NCI-H187 (cell line): ENCODE measurements around the gene CMTM3.
"Not testable (repeated sequence)": the region's sequence is repeated elsewhere in the genome, so short reads cannot be mapped to it uniquely, and the experiment has no call there.

ENCODE experiments used
- DNase-seq, 2 experiments: peaks; one replicate each; lab custom pipeline; 2025; lab: John Stamatoyannopoulos, UW

Gene CMTM3

DNA sequence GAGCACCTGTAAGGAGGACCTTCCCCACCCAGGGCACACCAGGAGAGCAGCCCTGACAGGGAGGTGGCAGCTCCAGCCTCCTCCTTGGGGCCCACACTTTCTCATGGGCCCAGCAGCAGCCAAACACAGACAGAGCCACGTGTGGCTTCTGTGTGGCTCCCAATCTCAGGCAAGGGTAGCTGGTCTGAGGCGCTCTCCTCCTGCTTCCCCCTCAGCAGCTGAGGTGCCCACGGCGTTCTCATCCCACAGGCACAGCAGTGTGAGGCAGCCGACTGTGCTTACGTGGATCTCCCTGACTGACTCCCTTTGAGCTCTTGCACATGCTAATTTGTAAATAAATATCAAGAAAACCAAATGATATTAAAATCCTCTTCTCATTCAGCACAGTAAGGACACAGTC is 30.9 kb downstream of the CMTM3 start:
- no peak for DNase-seq

DNA sequence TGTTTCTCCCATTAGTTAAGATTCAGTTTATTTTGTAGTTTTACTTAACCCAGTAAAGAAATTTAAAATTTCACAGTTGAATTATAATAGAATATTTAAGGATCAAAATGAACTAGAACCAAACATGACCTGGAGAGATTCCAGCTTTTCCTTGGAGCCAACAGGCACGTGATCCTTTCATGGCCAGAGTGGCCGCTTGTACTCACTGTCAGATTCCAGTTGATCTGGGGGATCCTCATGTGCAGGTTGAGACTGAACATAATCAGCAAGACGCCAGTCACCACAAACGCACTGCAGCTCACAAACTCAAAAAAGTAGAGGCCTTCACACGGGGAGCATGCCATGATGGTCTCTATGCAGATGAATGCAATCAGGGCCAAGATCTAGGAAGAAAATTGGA is 31.7 kb downstream of the CMTM3 start:
- no peak for DNase-seq

DNA sequence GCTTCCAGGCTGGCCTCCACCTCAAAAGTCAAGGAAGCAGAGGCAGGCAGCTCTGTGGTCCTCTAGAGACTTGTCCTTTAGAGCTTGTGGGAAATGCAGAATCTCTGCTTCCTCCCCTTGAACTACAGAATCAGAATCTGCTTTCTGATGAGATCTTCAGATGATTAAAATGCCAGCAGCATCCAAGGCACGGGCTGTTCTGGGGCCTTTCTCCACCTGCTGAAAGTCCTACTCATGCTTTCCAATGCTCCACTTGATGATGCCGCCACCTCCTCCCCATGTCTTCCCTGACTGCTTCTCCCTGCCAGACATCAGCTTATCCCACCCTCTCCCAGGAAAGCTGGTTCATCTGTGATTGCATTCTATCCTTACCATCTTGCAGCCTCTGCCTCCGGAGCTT is 33.3 kb downstream of the CMTM3 start:
- DNase-seq: no peak

DNA sequence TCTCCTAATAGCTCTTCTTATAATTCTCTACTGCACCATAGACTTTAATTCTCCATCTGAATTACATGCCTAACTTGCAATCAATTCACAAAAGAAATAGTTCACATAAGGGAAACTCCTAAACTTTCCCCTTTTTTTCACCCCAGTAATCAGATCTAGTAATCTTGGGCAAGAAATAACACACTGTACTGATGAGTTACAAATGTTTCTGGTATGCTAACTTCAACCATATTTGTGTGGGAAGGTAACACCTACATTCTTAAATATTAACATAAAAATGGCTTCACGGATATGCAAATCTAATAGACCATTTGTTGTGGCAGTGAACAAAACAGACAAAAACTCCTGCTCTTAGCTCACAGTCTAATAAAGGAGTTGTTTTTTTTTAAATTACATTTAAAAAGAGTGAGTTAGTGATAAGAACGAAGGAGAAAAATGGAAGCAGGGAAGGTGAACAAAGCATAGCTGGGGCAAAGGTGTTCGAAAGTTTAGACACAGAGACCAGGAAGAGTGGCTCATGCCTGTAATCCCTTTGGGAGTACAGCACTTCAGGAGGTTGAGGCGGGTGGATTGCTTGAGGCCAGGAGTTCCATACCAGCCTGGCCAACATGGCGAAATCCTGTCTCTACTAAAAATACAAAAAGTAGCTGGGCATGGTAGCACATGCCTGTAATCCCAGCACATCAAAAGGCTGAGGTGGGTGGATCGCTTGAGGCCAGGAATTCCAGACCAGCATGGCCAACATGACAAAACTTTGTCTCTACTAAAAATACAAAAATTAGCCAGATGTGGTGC is 34.8 kb downstream of the CMTM3 start:
- DNase-seq: no peak

DNA sequence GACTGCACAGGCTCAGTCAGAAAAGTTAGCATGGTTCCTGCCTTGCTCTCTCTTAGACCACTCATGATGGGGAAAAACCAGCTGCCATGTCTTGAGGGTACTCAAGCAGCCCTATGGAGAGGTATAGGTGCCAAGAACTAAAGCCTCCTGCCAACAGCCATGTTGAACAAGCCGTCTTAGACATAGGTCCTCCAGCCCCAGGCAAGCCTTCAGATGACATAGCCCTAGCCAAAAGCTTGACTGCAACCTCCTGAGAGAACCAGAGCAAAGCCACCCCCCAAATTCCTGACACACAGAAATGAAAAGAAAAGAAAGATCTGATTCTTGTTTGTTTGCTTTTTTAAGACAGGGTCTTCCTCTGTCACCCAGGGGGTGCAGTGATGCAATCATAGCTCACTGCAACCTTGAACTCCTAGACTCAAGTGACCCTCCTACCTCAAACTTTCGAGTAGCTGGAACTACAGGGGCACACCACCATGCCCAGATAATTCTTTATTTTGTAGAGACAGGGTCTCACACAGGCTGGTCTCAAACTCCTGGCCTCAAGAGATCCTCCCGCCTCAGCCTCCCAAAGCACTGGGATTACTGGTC is 36.3 kb downstream of the CMTM3 start:
- no peak for DNase-seq

DNA sequence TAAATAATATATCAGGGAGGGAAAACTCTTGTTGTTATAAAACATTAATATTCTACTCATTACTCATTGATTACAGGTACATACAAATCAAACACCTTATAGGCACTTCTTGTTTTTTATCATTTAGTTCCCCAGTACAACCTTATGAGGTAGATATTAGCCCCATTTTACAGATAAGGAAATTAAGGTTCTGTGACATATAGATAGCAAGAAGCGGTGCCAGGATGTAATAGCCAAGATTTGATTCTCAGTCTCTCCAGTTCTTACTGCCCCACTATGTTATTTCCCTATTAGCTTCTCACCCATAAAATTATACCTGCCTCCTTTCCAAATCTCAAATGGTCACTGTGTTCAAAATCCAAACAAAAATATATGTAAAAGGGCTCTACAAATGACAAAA is 36.9 kb downstream of the CMTM3 start:
- DNase-seq: no peak

DNA sequence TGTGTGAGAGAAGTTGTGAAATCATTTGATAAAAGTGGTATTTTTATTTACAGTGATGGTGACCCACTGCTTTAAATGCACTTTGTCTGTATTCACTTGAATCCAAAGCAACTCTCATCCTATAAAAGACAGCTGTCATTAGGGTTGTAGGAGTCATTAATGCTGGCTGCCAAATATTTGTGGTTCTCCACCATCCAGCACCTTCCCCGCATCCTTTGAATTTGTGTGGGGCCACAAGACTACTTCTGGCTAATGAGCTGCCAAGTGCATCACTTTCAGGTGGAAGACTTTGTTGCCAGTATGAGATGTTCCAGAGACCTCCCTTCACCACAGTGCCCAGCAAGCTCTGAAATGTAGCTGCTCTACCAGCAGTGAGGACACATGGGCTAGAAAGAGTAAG is 43.4 kb downstream of the CMTM3 start:
- DNase-seq: no peak

DNA sequence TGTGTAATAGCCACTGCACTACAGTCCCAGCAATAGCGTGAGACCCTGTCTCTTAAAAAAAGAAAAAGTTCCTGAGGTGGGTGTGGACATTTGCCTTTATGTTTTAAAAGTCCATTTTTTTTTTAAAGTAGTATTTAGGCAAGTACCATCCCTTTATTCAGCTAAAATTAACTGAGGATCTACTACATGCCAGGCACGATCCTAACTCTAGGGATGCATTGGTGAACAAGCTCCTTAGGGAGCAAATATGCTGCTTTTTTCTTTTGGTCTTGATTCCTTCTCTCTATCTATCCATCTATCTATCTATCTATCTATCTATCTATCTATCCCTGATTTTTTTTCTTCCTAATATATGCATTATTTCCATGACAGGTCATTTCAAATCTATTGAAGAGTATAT is 44.7 kb downstream of the CMTM3 start:
- DNase-seq: no peak

DNA sequence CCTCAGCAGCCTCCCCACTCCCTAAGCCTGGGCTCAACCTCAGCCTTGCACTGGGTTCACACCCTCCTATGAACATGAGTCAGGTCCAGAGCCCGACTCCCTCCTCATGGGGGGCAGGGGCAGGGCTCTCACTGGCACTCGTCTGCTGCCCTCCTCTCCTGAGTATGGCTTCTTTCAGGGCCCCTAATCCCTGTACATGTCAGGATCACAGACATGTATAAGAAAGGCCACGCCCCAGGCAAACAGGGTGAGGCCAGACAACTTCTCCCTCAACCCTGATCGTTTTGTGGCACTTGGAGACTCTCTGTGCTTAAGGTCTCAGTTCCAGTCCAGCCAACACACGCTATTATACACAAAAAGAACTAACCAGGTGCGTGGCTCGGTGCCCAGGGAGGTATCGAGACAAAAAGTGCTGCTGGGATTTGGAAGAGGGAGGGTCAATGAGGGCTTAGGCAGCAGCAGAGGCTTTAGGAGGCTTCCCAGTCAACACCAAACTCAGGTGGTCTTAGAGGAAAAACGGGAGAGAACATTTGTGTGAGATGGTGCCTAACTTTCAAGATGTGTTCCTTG is 45.2 kb downstream of the CMTM3 start:
- no peak for DNase-seq

DNA sequence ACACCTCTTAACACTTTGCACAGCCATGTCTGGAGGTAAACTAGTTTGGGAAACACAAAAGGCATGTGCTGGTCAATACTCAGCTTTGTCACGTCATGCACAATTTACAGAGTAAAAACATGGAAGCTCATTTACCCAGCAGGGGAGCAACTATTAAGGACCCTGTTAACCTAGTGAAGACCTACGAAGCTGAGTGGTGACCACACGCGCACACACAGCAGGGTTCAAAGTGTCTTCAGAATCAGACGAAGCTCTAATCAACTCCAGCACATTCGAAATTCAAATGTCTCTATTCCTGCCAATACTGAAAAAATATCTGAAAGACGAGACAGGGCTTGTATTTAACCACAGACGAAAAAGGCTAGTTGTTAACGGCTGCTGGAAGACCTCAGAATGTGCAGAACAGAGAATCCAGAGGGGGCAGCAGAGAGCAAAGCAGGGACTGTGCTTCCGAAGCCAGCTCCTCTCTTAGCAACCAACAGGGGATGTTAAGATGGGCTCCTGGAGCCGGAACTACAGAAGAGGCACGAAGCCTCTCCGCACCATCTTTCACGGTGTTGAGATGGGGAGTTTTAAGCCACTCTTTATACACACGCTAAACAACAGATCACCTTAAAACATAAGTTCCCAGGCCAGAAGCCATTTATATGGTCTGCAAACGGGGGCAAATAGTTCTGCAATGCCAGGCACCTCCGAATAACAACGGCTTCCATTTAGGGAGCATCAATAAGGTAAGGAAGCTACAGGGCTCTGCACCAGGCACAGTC is 46.4 kb downstream of the CMTM3 start:
- DNase-seq: peak; percentile 48 to 54

DNA sequence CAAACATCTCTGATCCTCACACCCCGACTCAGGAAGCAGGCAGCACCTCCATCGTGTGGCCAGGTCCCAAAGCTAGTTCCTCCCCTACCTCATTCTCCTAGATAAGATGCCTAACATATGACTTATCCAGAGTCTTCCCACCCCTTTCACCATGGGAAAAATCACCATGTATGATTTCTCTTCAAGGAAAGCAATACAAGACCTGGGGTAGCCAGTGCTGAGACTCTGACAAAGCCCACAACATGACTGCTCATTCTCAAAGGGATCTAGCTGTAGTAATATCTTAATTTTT is 46.9 kb downstream of the CMTM3 start:
- DNase-seq: no peak

DNA sequence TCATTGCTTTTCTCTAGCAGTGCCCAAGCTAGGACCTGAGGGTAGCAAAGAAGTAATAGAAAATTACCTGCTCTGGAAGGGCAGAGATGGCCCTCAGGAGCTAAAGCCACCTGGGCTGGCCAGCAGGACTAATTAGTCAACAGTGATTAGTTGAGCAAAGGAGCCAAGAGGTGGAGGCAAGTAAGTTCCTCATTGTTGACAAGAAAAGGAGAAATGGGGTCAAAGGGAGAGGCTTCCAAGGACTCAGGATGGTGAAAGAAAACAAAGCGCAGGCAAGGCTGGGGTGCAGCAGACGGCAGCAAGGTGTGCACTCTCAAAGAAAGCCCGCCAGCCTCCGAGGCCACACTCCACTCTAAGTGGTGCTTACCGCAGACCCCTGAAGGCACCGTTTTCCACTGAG is 47.5 kb downstream of the CMTM3 start:
- DNase-seq: no peak

DNA sequence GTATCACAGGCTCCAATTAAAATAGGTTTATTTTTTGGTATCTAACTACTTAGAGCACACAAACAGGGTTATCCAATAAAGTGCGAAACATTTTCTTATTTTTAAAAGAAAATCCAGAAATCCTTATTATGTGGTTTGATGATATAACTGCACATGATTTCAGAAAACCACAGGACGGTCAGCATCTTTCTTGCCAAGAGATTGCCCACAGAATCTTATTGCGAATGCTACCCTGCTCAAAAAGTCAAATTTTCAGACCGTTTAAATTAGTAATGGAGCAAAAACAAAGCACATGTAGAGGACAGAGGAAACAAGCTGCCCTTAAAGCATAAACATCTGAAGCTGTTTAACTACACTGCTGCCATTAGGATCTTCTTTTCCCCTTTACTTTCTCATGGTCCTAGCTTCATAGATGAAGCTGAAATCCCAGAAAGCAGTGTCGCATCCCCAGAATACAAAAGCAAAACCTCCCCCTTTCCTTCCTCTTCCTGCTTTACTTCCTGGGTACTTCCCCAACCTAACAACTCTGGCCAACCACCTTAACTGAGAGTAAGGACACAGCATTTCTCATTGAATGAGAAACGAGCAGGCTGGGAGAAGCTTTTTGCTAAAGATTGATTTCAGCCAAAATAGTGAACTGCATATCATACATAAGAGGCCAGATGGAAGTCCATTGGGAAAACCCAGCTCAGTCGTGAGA is 48.3 kb downstream of the CMTM3 start:
- no peak for DNase-seq

DNA sequence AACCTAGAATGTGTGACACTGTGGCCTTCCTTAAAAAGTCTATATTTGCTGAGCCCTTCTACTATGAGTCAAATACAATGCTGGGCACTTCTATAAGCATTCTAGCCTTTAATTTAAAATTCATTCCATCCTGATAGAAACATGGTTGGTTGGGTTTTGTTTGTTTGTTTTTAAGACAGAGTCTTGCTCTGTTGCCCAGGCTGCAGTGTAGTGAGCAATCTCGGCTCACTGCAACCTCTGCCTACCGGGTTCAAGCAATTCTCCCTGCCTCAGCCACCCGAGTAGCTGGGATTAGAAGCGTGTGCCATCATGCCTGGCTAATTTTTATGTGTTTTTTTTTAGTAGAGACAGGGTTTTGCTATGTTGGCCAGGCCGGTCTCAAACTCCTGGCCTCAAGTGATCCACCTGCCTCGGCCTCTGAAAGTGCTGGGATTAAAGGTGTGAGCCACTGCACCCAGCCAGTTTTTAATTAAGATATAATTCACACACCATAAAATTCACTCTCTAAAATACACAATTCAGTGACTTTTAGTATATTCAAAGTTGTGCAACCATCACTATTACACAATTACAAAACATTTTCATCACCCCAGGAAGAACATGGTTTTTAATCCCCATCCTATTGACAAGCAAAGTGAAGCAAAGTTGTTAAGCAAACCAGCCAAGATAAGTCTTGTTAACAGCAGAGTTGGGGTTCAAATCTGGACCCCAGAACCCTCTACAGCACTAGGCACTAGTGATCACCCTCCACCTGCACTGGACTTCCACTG is 49.3 kb downstream of the CMTM3 start:
- DNase-seq: no peak

DNA sequence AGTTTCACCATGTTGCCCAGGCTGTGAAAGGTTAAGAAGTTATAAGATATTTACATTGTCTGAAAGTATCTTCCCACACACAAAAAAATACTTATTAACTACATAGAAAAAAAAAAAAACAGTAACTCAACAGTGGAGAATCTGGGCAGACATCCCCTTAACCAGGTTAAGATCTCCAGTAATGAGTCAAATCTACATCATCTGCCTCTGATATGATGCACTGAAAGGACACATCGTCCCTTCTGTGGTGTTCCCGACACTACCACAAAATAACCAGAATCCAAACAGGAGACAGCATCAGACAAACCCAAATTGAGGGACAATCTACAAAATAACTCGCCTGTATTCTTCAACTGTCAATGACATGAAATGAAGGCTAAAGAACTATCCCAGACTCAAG is 52.0 kb downstream of the CMTM3 start:
- DNase-seq: no peak

DNA sequence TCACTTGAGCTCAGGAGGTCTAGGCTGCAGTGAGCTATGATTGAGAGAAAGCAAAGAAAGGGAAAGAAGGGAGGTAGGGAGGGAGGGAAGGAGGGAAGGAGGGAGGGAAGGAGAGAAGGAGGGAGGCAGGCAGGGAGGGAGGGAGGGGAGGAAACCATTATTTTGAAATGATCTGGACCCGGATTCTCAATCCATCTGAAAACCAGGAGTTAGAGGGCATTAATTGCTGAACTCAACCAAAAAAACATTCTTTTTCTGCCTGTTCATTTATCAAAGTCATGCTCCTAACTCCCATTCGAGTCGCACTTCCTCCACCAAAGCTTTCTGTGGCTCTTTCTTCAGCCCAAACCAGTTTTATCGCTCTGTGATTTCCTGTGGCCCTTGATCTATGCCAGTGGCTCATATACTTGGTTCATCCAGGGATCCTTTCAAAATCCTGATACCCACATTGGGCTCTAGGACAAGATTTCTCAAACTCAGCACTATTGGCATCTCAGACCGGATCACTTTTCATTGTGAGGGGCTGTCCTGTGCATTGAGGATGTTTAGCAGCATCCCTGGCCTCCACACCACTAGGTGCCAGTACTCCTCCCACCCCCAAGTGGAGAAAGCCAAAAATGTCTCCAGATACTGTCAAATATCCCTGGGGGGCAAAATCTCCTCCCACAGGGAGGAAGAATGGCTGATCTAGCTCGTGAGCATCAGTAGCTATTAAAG is 53.8 kb downstream of the CMTM3 start:
- DNase-seq: no peak

DNA sequence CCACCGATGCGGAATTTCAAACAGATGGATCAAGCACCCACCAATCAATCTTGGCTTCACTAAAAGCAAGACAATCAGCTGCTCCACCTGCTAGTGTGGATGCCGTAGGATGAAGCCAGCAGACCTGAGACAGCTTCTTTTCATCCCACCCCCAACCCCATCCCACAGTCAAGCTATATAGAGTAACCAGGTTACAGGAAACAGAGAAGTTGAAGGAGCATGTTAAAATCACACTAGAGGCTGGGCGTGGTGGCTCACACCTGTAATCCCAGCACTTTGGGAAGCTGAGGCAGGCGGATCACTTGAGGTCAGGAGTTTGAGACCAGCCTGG is 54.3 kb downstream of the CMTM3 start:
- no peak for DNase-seq

DNA sequence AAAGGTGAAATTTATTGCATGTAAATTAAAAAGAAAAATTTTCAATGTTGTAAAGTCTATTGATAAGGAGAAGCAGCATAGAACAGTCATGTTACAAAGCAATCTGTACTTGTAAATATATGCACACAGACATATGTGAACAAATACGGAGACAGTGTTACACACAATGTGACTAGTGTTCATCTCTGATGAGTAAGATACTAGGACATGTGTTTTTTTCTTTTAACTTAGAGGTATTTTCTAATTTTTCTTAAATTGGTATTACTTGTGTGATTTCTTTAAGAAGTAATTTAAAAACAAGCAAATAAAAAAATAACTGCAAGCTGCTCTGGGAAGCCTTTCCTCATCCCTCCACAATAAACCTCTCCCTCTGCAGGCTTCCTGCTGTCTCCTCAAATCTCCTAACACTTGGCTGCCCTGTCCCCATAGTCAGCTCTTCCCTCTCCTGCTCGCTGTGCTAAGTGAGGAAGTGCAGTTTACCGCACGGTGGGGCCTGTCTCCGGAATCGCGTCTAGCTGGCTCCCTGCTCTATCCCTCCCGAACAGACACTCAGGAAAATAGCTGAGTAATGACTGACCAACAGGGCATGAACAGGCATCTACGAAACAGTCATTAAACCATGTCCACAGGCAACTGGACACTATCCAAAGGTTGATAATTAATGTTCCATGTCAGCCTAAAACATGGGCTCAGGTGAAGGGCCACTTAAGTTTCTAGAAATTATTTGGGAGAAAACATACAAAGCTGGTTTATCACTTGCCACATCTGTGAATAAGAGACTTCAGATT is 56.1 kb downstream of the CMTM3 start:
- no peak for DNase-seq

DNA sequence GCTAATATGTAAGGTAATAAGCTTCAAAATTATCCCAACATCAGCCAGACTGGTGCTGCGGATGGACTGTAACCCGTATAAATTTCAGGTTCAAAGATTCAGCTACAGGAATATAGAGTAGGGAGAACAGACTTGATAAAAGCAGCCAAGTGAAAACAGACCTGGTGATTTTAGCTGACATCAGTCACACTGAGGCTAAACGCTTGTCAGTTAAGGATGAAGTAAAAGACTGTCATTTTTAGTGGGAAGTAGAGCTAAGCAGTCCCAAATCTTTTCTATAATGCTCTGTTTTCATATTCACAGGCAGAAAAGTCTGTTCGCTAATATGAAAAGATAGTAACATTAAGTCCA is 56.7 kb downstream of the CMTM3 start:
- DNase-seq: no peak

DNA sequence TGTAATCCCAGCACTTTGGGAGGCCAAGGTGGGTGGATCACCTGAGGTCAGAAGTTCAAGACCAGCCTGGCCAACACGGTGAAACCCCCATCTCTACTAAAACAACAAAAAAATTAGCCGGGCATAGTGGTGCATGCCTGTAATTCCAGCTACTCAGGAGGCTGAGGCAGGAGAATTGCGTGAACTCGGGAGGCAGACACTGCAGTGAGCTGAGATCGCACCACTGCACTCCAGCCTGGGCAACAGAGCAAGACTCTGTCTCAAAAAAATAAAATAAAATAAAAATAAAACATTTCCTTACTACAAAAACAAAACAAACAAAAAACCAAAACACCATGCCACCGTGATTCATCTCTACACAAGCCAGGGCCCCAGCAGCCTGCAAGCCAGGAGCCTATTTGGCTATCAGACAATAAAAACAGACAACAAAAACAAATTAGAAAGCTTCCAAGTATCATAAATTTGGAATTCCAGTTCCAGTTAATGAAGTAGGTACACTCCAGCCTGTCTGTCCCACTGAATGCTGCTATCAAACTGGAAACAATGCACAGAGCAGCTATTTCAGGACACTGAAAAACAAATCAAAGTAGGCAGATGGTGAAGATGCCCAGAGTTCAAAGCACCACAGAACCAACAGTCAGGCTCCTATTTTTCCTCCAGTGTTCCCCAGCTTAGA is 57.3 kb downstream of the CMTM3 start:
- not testable (repeated sequence) for DNase-seq
